Endothelial cell of umbilical vein (primary cell): ENCODE data around the gene SETD9. TPM values are rescaled to one million over a fixed set of nuclear protein-coding genes. Genes with fewer than 3 reads are reported as not detected.

Experiments
- BruUV-seq: library from RNA; stranded (reverse); fragments of 400-500 nt; replicated peaks from 2 replicates; lab custom pipeline; 2021; lab: Mats Ljungman, UMichigan
- CTCF ChIA-PET: fragments of 300-600, 350-600 bp; sonication (Branson Sonifier 250); formaldehyde crosslinking; loops from one replicate; lab custom pipeline; 2021; ENCODE audit warnings: antibody characterized with exemption, inconsistent platforms; lab: Charles Lee
- POLR2A ChIA-PET: fragments of 300-600, 350-600 bp; sonication (Branson Sonifier 250); formaldehyde crosslinking; loops from one replicate; lab custom pipeline; 2021; ENCODE audit warnings: antibody characterized with exemption, inconsistent platforms; lab: Charles Lee
- DNase-seq: peaks from one replicate; pipeline ENCODE4 v3.0.0-alpha.2; 2011; ENCODE audit warnings: low read depth, low spot score
- FAIRE-seq: peaks from 2 replicates; lab custom pipeline; 2011; peaks lifted over from hg19 to GRCh38; lab: Jason Lieb, UNC
- H2AFZ ChIP-seq: 2 replicates; pipeline ENCODE4 v1.6.0; 2012; ENCODE audit warnings: low read depth, low read length, control low read depth, inconsistent platforms
- H3K27ac ChIP-seq: 2 replicates; pipeline ENCODE4 v1.5.1; 2011; ENCODE audit warnings: low read depth, mild to moderate bottlenecking, control low read depth, low read length, moderate library complexity; ENCODE audit not compliant: insufficient read depth
- H3K27me3 ChIP-seq, 2 experiments: 2 replicates each; pipeline versions ENCODE4 v1.6.0 to v1.6.1; 2011; ENCODE audit warnings: low read length in 2 of 2, mixed read lengths in 1 of 2; ENCODE audit not compliant: control insufficient read depth in 2 of 2, insufficient read depth in 2 of 2
- H3K36me3 ChIP-seq, 2 experiments: 2 replicates in 1 of 2; 3 replicates in 1 of 2; pipeline ENCODE4 v1.5.1; 2011; ENCODE audit warnings: low read length in 2 of 2, mild to moderate bottlenecking in 1 of 2, moderate library complexity in 1 of 2; ENCODE audit not compliant: control insufficient read depth in 2 of 2, insufficient read depth in 2 of 2; ENCODE audit errors: extremely low read depth in 1 of 2
- H3K4me1 ChIP-seq: 3 replicates; pipeline ENCODE4 v1.5.1; 2011; ENCODE audit warnings: mild to moderate bottlenecking, low read length; ENCODE audit not compliant: control insufficient read depth, insufficient read depth; ENCODE audit errors: extremely low read depth
- H3K4me2 ChIP-seq: 2 replicates; pipeline ENCODE4 v1.6.1; 2011; ENCODE audit warnings: low read length, control low read depth, mixed read lengths; ENCODE audit not compliant: insufficient read depth
- H3K4me3 ChIP-seq, 3 experiments: fragments of 200-600 bp in 1 of 3; sonication (generic), shearing (Covaris generic) in 1 of 3; replicated peaks in 1 of 3; 2 replicates each; pipeline ENCODE4 v1.5.1; 2011 to 2016; ENCODE audit warnings: control low read depth in 3 of 3, low read length in 3 of 3, mild to moderate bottlenecking in 2 of 3, inconsistent platforms in 1 of 3, low read depth in 1 of 3, moderate library complexity in 1 of 3; ENCODE audit not compliant: insufficient read depth in 1 of 3
- H3K79me2 ChIP-seq: 2 replicates; pipeline ENCODE4 v1.6.0; 2012; ENCODE audit warnings: low read length, inconsistent platforms; ENCODE audit not compliant: control insufficient read depth, insufficient read depth
- H3K9ac ChIP-seq: replicated peaks from 2 replicates; pipeline ENCODE3; 2011; ENCODE audit warnings: low read length, control low read depth; ENCODE audit not compliant: insufficient read depth; ENCODE audit errors: extremely low read depth
- H3K9me1 ChIP-seq: replicated peaks from 3 replicates; pipeline ENCODE4 v1.6.0; 2011; ENCODE audit warnings: mild to moderate bottlenecking, low read length; ENCODE audit not compliant: control insufficient read depth, insufficient read depth; ENCODE audit errors: extremely low read depth
- H3K9me3 ChIP-seq: replicated peaks from 2 replicates; pipeline ENCODE4 v1.5.1; 2012; ENCODE audit warnings: low read length, inconsistent platforms; ENCODE audit not compliant: control insufficient read depth, insufficient read depth
- H4K20me1 ChIP-seq: replicated peaks from 2 replicates; pipeline ENCODE3; 2011; ENCODE audit warnings: mild to moderate bottlenecking, low read length; ENCODE audit not compliant: control insufficient read depth, insufficient read depth; ENCODE audit errors: extremely low read depth
- CTCF ChIP-seq, 2 donors: IDR thresholded peaks; 1 replicate in 1 of 2; 2 replicates in 1 of 2; pipeline ENCODE4 v1.5.1; 2011; ENCODE audit warnings: low read length in 2 of 2, mild to moderate bottlenecking in 2 of 2, moderate library complexity in 2 of 2, control low read depth in 1 of 2, inconsistent platforms in 1 of 2, low read depth in 1 of 2; ENCODE audit not compliant: insufficient read depth in 1 of 2; ENCODE audit errors: extremely low read depth in 1 of 2
- EZH2 ChIP-seq: IDR thresholded peaks from 2 replicates; pipeline ENCODE4 v1.6.1; 2012; ENCODE audit warnings: borderline replicate concordance, low read depth, mild to moderate bottlenecking, moderate library complexity, low read length, inconsistent platforms; ENCODE audit not compliant: severe bottlenecking
- FOS ChIP-seq: IDR thresholded peaks from 2 replicates; pipeline ENCODE4 v1.6.1; 2011; ENCODE audit warnings: mild to moderate bottlenecking, low read length, moderate library complexity, borderline replicate concordance; ENCODE audit not compliant: insufficient read depth
- GATA2 ChIP-seq: IDR thresholded peaks from 2 replicates; pipeline ENCODE4 v1.7.0; 2011; ENCODE audit warnings: low read depth, mild to moderate bottlenecking, moderate library complexity, mixed read lengths, low read length; ENCODE audit not compliant: insufficient read length, insufficient read depth
- JUN ChIP-seq: IDR thresholded peaks from 2 replicates; pipeline ENCODE4 v1.6.1; 2011; ENCODE audit warnings: borderline replicate concordance, low read depth; ENCODE audit not compliant: insufficient read length, insufficient read depth
- MYC ChIP-seq: IDR thresholded peaks from one replicate; pipeline ENCODE4 v1.6.1; 2011; ENCODE audit warnings: mild to moderate bottlenecking, low read depth, low read length
- POLR2A ChIP-seq: IDR thresholded peaks from 2 replicates; pipeline ENCODE4 v1.6.1; 2012; ENCODE audit warnings: low read depth, mild to moderate bottlenecking, control low read depth, low read length
- POLR2AphosphoS5 ChIP-seq: IDR thresholded peaks from 2 replicates; pipeline ENCODE4 v1.6.1; 2012; ENCODE audit warnings: low read depth, mild to moderate bottlenecking, control low read depth, low read length, moderate library complexity; ENCODE audit not compliant: insufficient read depth
- dilution Hi-C: fragments of 300-500 bp; cut with MboI; formaldehyde crosslinking; loops from one replicate; pipeline ENCODE4 v1.15.0; 2019; ENCODE audit warnings: low sequenced_read_pairs; ENCODE audit not compliant: extremely low pct_ligation_motif_present
- intact Hi-C: fragments of 100-400 bp; cut with micrococcal nuclease; formaldehyde crosslinking; loops from one replicate; pipeline ENCODE4 v1.10.0; 2022
- polyA plus RNA-seq, 4 experiments: library from polyadenylated mRNA; depleted of rRNA in 3 of 4; stranded (reverse) in 3 of 4; unstranded in 1 of 4; fragments of >200 nt; gene quantifications; 2 replicates each; pipeline versions ENCODE4 v1.2.1 to v1.2.3, GENCODE V29; 2011 to 2012; ENCODE audit warnings: missing spikeins in 1 of 4
- total RNA-seq: library from RNA; stranded (reverse); gene quantifications from 2 replicates; pipeline ENCODE4 v1.2.3, GENCODE V29; 2021

Gene SETD9
- total and polyA plus RNA-seq, 2 donors (not counting 3 experiments of a cell fraction or from before 2014, with no cell fraction given) = 7.1 to 7.9 TPM

- H3K9me3 ChIP-seq = no peaks in the 10 kb centered on the region
- no peaks in the 10 kb centered on the region for H4K20me1 ChIP-seq
- H3K4me1 ChIP-seq = peaks cover 5% of the 10 kb centered on the region
- no peaks in the 10 kb centered on the region for H3K9me1 ChIP-seq
- peaks cover 5 to 7% of the 10 kb centered on the region in 2 experiments for H3K36me3 ChIP-seq
- BruUV-seq = no TSS peak
- DNase-seq (no peak), FAIRE-seq (no peak)
- POLR2A ChIA-PET = no interaction called here
- H3K4me2 ChIP-seq = no peak overlapping the region
- H2AFZ ChIP-seq = no peak overlapping the region
- no peak overlapping the region for H3K27ac ChIP-seq
- no peak overlapping the region for H3K4me3 ChIP-seq
- no peaks in the 10 kb centered on the region for H3K79me2 ChIP-seq
- intact Hi-C loops = no loop called here
- no peak overlapping the region for H3K9ac ChIP-seq
- CTCF ChIA-PET = interaction anchor here (0.6 to 6.9 kb wide), 9 partner anchors 24 to 1913 kb away, joined by 3 to 74 read pairs (median 3); no protein-coding TSS in a partner anchor
- dilution Hi-C loops = no loop called here
- TF ChIP-seq POLR2AphosphoS5 (no peak), MYC (no peak), JUN (no peak), GATA2 (no peak)
- H3K27me3 ChIP-seq = no peaks in the 10 kb centered on the region
These were observed 11.2 kb upstream of the SETD9 start for GRCh38 chr5:56898213-56898612.

- no peaks in the 10 kb centered on the region for H3K79me2 ChIP-seq
- dilution Hi-C loops (no loop called here), intact Hi-C loops (loop anchor here (1.0 kb wide), 2 partner anchors 238 to 630 kb away; no protein-coding TSS in a partner anchor)
- peak overlapping the region; percentile 65 for H3K4me2 ChIP-seq
- ChIA-PET CTCF (interaction anchor here (0.5 to 6.9 kb wide), 22 partner anchors 8 to 1570 kb away, joined by 3 to 74 read pairs (median 4); partner anchors contain the start of gene GPBP1), POLR2A (no interaction called here)
- no peak overlapping the region for H3K9ac ChIP-seq
- H3K4me1 ChIP-seq = peaks cover 5% of the 10 kb centered on the region
- TF ChIP-seq GATA2 = no peak
- peak; percentile 62 for TF ChIP-seq FOS
- no peak for TF ChIP-seq POLR2AphosphoS5
- TF ChIP-seq CTCF (IDR thresholded peaks at IDR 0.05; ENCODE audit: extremely low read depth in 1 of 2, insufficient read depth in 1 of 2, low read depth in 1 of 2, low read length in 2 of 2) = no peak
- TF ChIP-seq POLR2A = no peak
- TF ChIP-seq EZH2 = no peak
- H3K9me1 ChIP-seq = no peaks in the 10 kb centered on the region
- peaks cover 3 to 6% of the 10 kb centered on the region in 2 experiments for H3K27me3 ChIP-seq
- H3K27ac ChIP-seq = no peak overlapping the region
- H2AFZ ChIP-seq = peak overlapping the region; percentile 36
- no peaks in the 10 kb centered on the region for H4K20me1 ChIP-seq
- H3K36me3 ChIP-seq = no peaks in the 10 kb centered on the region
- peak; percentile 42 for DNase-seq
- BruUV-seq = no TSS peak
- no peaks in the 10 kb centered on the region for H3K9me3 ChIP-seq
- FAIRE-seq = no peak
- no peak overlapping the region for H3K4me3 ChIP-seq
These were observed 9.0 kb upstream of the SETD9 start for GRCh38 chr5:56900395-56900794.
